GM21360 (cell line): ENCODE measurements around the gene INSYN2A.

ENCODE experiments used
- ATAC-seq: cut with Tn5 transposase; IDR thresholded peaks from one replicate; pipeline ENCODE4 v1.9.1; 2021; ENCODE audit warnings: mild to moderate bottlenecking, moderate library complexity; ENCODE audit not compliant: unreplicated experiment

INSYN2A gene, protein sequence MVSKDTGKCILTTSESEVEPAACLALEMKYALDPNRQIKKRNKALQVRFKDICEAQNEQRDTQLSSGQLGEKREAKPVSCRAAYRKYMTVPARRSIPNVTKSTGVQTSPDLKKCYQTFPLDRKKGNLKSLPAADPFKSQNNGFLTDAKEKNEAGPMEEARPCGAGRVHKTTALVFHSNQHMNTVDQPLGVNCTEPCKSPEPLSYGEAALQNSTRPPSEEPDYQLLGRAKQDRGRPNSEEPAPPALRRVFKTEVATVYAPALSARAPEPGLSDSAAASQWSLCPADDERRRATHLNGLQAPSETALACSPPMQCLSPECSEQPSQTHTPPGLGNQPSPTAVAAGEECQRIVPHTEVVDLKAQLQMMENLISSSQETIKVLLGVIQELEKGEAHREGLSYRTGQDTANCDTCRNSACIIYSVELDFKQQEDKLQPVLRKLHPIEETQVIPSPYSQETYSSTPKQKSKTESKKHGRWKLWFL

DNA sequence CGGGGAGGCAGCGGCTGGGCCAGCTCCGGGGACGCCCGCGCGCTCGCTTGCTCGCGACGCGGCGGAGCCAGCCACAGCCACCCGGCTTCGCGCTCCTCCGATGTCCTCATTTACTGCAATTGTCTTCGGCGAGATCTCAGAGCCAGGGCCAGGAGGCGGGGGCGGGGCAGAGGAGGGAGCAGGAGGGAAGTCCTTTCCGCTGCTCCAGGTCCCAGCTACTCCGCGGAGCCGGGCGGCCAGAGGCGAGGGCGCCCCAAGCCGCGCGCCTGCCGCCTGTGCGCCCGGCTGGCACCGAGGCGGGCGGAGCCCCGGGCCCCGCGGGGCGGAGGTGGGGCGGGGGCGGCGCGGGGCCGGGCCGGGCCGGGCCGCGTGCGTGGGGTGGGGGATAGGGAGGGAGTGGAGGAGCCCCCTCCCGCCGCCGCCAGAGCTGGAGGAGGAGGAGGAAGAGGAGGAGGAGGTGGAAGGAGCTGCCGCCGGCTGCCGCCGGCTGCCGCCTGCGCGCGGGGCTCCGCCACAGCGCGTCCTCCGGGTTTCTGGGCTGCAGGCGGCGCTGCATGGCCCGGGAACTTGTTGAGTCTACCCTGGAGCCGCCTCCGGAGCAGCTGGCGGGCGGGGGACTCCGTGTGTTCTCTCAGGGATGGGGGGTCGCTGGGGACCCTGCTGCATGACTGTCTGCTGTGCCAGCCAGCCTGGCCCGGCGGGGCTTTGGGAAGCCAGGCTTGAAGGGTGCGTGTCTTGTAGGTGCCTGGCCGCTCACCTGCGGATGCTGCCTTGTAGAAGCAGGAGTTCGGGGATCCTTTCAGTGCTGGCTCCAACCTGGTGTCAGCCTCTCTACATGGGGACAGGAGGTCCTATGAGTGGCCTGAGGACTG is at the start of gene INSYN2A:
Gene INSYN2A, minus strand, starts transcription at position 310 of the 872 bp plus-strand sequence. CDS start 20,196 bp downstream, outside the sequence.
- no peak for ATAC-seq

GRCh38 chr10:127245456-127245855 is 49.1 kb upstream of the INSYN2A start:
- no peak for ATAC-seq

GRCh38 chr10:127243490-127244272 is 47.3 kb upstream of the INSYN2A start:
- ATAC-seq = no peak

DNA sequence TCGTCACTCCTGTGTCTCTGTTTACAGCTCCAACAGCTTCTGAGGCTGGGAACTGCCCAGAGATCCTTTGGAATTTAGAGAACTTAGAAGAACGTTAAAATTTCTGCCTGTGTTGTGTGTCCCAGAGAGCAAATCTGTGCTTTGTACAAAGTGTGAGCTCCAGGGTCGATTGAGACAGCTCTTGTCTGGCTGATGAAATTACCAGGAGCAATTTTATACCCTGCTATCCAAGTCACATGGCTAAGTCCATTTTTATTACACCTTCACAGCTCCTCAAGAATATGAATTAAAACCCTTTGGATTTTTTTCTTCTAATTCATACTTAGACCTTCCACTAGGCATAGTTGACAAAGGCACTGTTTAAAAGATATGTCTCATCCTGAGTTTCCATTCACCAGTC is 46.5 kb upstream of the INSYN2A start:
- ATAC-seq = no peak

DNA sequence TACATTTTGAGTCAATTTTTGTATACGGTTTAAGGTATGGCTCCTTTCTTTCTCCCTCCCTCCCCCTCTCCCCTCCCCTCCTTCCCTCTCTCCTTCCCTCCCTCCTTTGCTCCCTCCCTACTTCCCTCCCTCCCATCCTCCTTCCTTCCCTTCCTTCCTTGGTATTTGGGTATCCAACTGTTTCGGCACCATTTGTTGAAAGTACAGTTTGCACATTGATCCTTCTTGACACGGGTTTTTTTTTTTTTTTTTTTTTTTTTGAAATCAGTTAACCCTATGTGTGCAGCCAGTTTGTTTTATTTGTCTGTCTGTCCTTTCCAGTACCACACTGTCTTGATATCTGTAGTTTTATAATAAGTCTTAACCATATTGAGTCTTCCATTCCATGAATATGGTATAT is 39.9 kb upstream of the INSYN2A start:
- ATAC-seq = no peak

DNA sequence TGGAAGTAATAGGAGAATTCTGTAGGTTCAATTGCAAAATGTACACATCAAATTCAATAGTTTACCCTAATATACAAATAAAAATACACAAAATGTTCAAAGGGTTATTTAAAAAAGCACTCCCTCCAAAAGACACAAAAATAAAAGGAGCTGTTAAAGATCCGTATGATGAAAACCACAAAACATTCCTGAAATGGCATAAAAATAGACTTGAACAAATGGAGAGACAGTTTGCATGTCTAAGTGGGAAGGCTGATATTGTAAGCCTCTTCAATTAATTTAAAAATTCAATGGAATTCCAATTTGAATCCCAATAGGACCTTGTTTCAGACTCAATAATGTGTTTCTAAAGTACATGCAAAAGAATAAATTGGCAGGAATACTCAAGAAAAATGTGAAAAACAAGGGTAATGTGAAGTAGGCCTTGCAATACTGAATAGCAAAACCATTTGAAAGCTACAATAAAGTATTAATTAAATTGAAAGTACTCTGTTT is 38.0 kb upstream of the INSYN2A start:
- ATAC-seq = no peak

DNA sequence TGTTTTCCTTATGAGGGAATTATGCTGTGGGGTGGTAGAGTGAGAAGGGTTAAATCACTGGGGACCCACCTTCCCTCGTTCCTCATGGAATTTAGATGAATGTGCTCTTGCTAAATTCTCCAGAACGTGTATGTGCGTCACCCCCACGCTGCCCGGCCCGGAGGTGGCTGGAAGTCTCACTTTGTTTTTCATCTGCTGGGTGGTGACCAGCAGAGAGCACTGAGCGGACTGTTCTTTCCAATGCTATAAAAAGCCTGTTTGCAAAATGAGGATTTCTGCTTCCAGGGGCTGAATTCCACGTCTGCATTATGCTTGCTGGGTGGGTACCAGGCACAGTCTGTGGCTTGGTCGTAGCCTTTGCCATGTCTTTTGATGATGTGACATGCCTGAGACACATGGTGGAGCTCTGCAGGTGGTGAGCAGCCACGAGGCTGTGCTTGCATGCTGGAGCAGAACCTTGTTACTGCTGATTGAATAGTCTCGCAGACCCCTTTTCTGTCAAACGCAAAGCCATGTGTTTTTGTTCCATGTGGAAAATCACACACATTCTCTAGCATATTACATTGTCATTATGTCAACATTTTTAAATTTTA is 31.9 kb upstream of the INSYN2A start:
- no peak for ATAC-seq

DNA sequence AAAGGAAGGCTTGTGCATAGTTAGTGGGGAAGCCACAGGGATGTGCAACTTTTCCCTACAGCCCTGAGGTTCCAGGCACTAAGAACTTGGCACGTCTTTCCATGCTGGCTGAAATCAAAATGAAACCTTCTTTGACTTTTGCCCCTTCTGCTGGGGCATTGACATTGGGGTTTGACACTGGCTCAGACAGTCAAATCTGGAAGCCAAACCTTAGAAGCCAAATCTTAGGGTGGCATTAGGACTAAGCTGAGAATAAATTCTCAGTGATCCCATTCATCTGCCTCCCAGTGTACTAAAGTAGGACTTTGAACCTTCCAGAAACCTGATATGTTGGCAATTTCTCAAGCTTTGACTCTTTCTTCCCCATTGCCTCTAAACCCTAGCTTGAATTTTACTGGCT is 31.3 kb upstream of the INSYN2A start:
- ATAC-seq = no peak

DNA sequence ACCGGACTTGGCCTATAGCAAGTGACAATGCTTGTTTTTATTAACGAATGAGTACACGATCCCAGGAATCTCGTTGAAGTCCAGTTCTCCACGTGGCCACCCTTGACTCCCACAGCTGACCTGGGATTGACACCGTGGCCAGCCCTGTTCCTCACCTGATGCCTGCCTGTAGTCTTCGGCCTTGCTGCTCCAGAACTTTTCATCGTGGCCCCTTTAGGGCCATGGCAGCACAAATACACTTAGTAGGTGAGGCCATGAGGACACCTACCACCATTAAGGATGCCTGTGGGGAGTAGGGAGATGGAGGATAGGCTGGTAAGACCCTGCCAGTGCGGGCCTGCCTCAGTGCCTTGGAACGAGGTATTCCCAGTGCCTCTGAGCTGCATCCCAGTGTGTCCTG is 30.6 kb upstream of the INSYN2A start:
- no peak for ATAC-seq

DNA sequence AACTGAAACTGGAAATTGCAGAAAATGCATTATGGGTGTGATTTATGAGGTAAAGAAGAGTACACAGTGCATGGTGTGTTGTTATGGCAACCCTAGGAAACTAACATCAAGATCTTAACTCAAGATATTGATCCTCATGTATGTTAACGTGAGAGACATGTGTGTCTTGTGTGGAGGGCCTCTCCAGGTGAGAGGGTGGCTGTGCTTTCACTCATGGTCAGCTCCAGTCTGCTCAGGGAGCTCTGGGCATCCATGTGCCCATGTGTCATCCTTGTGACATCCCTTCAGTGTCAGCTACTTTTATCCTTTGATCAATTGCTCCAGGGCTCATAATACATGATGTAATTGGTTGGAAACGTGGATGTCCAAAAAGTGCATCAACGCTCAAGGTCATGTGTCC is 24.9 kb upstream of the INSYN2A start:
- ATAC-seq = no peak

GRCh38 chr10:127218658-127219057 is 22.3 kb upstream of the INSYN2A start:
- no peak for ATAC-seq

DNA sequence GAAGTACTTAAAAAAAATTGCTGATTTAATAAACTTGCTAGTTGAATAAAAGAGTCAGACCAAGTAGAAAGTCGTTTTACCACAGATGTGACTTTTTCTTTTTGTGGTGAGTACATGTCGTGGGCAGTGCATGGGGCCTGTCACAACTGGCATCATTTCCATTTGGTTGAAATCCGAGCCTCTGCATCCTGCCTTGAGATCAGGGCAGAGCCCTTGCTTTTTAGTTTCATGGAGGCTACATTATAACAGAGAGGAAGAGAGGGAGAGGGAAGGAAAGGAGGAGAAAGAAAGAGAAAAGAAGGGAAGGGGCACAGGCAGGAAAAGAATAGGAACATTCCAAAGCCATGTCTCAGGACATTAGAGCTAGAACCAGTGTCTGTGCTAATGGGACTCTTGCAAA is 20.4 kb upstream of the INSYN2A start:
- ATAC-seq = no peak

DNA sequence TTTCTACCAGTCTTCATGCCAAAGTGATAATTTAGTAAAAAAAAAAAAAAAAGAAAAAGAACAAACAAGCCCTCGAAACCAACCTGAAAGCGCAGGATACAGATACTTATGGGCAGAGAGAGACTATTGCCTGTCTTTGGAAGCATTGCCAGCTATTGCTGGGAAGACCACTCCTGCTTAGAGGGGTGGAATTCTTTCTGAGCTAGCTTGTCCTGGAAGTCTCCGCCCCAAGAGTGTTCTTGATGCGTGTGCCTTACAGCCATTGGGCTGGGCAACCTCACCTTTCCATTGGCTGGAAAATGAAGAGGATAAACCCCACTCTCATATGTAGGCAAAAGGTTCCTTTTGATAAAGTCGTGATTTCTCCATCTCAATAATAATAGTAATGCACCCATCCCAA is 19.9 kb upstream of the INSYN2A start:
- no peak for ATAC-seq

DNA sequence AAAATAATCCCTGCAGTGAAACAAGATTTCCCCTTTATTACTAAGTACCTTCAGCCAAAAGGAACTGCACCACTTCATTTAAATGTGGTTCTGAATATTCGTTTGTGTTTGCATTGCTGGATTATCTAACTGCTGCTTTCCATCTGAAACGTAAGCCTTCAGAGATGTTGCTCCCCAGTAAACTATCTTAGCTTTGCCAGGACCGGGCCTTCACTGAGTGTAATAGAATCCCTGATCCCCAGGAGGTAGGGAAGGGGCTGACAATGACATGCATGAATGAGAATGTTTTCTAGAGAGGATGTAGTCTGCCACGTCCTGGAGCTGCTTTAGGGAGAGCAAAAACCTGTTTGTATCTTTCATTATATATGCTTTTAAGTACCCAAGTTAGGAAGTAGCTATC is 19.5 kb upstream of the INSYN2A start:
- no peak for ATAC-seq

GRCh38 chr10:127210936-127211466 is 14.6 kb upstream of the INSYN2A start:
- no peak for ATAC-seq

DNA sequence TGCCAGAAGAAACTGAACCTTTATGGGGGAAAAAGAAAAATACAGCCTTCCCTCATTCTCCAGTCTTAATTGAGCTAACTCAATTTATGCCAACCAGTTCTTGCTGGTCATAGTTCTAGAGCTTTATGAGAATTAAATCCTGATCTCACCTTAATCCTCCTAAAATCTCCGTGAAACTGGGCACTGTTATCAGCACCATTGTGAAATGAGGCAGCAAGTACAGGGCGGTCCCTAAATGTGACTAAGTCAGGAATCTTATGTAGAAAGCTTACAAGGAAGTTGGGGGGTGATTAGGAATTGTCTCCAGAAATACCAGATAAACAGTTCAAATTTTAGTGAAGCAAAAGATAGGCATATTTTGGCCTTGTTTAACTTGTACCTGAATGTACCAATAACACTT is 10.7 kb upstream of the INSYN2A start:
- no peak for ATAC-seq

DNA sequence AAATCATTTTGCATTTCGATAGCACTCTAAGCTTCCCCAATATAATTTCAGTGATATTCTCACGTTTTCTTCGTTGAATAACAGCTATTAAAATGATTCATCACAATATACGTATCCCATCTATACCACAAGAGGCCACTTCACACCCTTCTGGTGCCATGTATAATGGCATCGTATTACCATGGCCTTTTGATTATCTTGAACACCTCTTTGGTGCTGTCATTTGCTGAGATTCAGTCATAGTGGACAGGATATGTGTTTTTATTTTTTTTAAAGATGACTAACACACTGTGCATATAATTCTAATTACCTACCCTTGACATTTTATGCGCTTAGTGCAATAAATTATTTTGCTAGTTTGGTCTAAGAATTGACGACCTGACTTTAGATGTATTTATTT is 6.7 kb upstream of the INSYN2A start:
- ATAC-seq = no peak

DNA sequence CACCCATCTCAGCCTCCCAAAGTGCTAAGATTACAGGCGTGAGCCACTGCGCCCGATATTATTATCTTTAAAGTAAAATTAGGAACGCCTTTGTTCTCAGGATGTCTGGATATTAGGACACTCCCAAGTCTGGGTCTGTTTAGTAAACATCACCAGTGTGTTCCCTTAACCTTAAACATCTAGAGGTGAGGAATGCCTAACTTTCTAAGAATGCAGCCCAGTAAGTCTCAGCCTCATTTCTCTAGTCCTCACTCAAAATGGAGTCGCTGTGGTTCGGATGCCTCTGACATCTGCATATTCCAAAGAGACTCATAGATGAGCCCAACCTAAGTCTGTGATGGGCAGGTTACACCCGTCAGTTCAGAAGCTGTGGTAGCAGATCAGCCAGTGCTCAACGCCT is 4.3 kb upstream of the INSYN2A start:
- ATAC-seq = no peak

DNA sequence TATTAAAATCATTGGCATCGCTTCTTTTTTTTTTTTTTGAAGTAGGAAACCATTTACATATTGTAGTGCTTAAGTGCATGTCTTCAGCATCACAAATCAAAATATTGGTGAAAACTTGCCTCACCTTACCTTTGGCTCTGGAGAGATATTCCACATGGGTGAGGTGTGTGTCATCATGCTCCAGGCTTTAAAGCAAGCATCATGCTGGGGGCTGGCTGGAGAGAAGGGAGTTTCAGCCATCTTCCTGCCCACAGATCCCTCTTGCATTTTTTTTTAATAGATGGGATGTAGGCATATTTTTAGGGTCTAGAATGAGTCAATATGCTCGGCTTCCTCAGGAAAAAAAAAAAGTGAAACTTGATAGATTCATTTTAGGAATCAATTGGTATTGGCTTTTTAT is 2.3 kb upstream of the INSYN2A start:
- no peak for ATAC-seq

DNA sequence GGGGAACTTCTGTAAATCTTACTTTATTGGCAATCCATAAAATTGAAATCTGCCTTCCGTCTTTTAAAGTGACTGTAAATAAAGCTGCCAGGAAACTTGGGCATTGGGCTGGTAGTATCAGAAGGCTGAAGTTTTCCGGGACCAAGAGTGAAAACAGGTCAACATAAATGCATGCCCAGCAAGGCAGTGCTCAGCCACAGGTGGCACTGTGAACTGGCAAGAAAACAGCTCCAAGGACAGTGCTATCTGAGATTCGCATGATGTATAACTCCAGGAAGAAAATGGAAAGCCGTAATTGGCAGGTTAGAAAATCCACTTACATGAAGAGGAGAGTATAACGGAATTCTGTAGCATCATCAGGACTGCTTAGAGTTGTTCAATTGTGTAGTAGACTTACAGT is 1.9 kb upstream of the INSYN2A start:
- no peak for ATAC-seq

- ATAC-seq = no peak
These were observed 702 bp upstream of the INSYN2A start for GRCh38 chr10:127197154-127197432.
